AG04450 (cell line): ENCODE data around the gene MSANTD2. TPM values are rescaled to one million over a fixed set of nuclear protein-coding genes. Genes with fewer than 3 reads are reported as not detected.

Experiments used
- CTCF ChIA-PET: fragments of 300-600, 350-600 bp; formaldehyde crosslinking; extraction: SDS; loops from one replicate; lab custom pipeline; 2022; ENCODE audit warnings: antibody characterized with exemption, inconsistent platforms; lab: Charles Lee
- POLR2A ChIA-PET: fragments of 350-600 bp; formaldehyde crosslinking; extraction: SDS; loops from one replicate; lab custom pipeline; 2021; ENCODE audit warnings: antibody characterized with exemption, inconsistent platforms; lab: Yijun Ruan, JAX
- DNase-seq: peaks from one replicate; pipeline ENCODE4 v3.0.0-alpha.2; 2011; ENCODE audit warnings: low read depth, low spot score
- H3K27ac ChIP-seq: one replicate; pipeline ENCODE4 v1.5.1; 2012; ENCODE audit warnings: low read depth, low read length, control low read depth
- H3K27me3 ChIP-seq: one replicate; pipeline ENCODE4 v1.6.0; 2012; ENCODE audit warnings: low read length; ENCODE audit not compliant: control insufficient read depth, insufficient read depth
- H3K4me3 ChIP-seq: 2 replicates; pipeline ENCODE4 v1.5.1; 2011; ENCODE audit warnings: mild to moderate bottlenecking, low read depth, low read length, control low read depth
- H3K9me3 ChIP-seq: 2 replicates; pipeline ENCODE4 v1.5.1; 2012; ENCODE audit warnings: low read length; ENCODE audit not compliant: control insufficient read depth, insufficient read depth
- CTCF ChIP-seq: IDR thresholded peaks from 2 replicates; pipeline ENCODE4 v1.5.1; 2011; ENCODE audit warnings: low read depth, low read length, control low read depth, inconsistent platforms
- polyA minus RNA-seq: library from RNA; depleted of rRNA, polyadenylated mRNA; stranded (reverse); fragments of >200 nt; gene quantifications from 2 replicates; pipeline ENCODE4 v1.2.3, GENCODE V29; 2011; rRNA and poly(A)+ RNA removed
- polyA plus RNA-seq: library from polyadenylated mRNA; depleted of rRNA; stranded (reverse); fragments of >200 nt; gene quantifications from 2 replicates; pipeline ENCODE4 v1.2.3, GENCODE V29; 2011; rRNA removed

The MSANTD2 gene
- polyA plus RNA-seq (7.6 and 9.8 TPM in 2 replicates), polyA minus RNA-seq (3.3 and 4.9 TPM in 2 replicates)

DNA sequence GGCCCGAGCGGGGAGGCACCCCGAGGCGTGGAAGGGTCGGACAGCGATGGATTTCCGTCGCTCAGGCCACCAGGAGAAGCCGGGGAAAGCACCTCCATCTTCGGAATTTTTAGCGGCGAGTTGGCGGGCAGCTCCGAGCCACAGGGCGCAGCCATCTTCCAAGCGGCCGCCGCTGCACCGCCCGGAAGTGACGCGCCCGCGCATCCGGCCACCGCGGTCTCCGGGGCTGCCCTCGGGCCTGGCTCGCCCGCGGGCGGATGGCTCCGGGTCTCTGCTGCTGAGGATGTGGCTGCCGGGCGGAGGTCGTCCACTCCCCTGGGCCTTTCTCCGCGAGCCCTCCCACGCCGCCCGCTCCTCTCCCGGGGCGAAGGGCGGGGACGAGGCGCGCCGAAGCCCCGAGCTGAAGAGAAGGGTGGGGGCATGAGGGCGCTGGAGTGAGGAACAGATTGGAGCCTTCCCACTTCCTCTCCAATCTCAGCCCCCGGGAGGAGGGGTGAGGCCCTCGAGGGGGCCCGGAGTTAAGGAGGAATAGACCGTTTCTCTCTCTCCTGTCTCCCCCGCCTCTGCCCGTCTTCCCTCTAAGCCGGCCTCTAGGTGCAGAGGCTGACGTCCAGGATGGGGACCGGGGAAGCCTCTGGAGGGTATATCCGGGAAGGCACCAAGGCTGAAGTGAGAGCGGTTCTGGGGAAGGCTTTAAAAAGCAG, at the start of gene MSANTD2:
Gene MSANTD2, minus strand, starts transcription at position 181 of the 704 bp plus-strand sequence. Its CDS starts 26 bp downstream, at position 155.
- Histone ChIP-seq H3K9me3 (no peaks in the 10 kb centered on the region), H3K27me3 (no peaks in the 10 kb centered on the region), H3K27ac (peak within 1 kb of the TSS; percentile 96), H3K4me3 (peak within 1 kb of the TSS; percentile 83)
- peak; percentile 48 for DNase-seq
- ChIA-PET POLR2A (interaction anchor here (0.5 to 1.8 kb wide), 5 partner anchors 37 to 178 kb away, joined by 3 to 5 read pairs (median 4); partner anchors contain the start of genes SPA17 and TBRG1), CTCF (interaction anchor here (1.0 to 3.4 kb wide), 6 partner anchors 13 to 156 kb away, joined by 3 to 18 read pairs (median 4); no protein-coding TSS in a partner anchor)
- TF ChIP-seq CTCF: no peak

- Histone ChIP-seq H3K9me3 (no peaks in the 10 kb centered on the region; the same call in 1 of the 2 replicates), H3K4me3 (no peak overlapping the region), H3K27ac (no peak overlapping the region), H3K27me3 (peaks cover 93% of the 10 kb centered on the region)
- ChIA-PET CTCF (interaction anchor here (2.8 to 4.3 kb wide), 2 partner anchors 9 to 20 kb away, joined by 18 to 22 read pairs; partner anchors contain the start of gene ROBO3), POLR2A (no interaction called here)
- TF ChIP-seq CTCF: no peak
- no peak for DNase-seq
Measured at GRCh38 chr11:124846070-124846673, 46.0 kb upstream of the MSANTD2 start.

DNA sequence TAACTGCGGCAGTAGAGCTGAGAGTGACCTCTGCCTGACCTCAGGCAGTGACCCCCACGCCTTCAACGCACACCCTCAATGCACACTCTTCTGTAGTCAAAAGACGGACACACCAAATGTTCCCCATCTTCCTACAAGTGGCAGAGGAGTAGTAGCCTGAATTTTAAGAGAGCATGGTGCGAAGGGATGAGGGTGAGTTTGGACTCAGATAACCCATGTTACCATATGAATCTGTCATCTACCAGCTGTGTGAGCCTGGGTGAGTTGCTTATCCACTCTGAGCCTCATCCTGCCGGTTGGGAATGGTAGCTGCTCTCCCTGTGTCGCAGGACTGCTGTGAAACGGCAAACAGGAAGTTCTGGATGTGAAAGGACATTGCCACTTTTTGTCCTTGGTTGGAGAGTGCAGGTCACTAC, 44.5 kb upstream of the MSANTD2 start:
- Histone ChIP-seq H3K27me3 (peaks cover 90% of the 10 kb centered on the region), H3K4me3 (no peak overlapping the region), H3K9me3 (no peaks in the 10 kb centered on the region; the same call in 1 of the 2 replicates), H3K27ac (no peak overlapping the region)
- ChIA-PET POLR2A (no interaction called here), CTCF (interaction anchor here (0.7 to 4.3 kb wide), 3 partner anchors 22 to 200 kb away, joined by 3 to 22 read pairs (median 3); partner anchors contain the start of gene ROBO3)
- DNase-seq: no peak
- TF ChIP-seq CTCF: no peak

- CTCF ChIA-PET: interaction anchor here (4.3 kb wide), 1 partner anchor 23 kb away, joined by 22 read pairs; the partner anchor contains the start of gene ROBO3
- H3K9me3 ChIP-seq: no peaks in the 10 kb centered on the region; the same call in 1 of the 2 replicates
- TF ChIP-seq CTCF: no peak
- no peak for DNase-seq
- H3K27ac ChIP-seq: no peak overlapping the region
- POLR2A ChIA-PET: no interaction called here
- H3K27me3 ChIP-seq: peaks cover 91% of the 10 kb centered on the region
- H3K4me3 ChIP-seq: no peak overlapping the region
Measured at GRCh38 chr11:124843616-124843910, 43.4 kb upstream of the MSANTD2 start.
